Left lung (tissue), 10 donors: Measurements from ENCODE around the gene NEK7. TPM values are rescaled to one million over a fixed set of nuclear protein-coding genes. Genes with fewer than 3 reads are reported as not detected.

Experiments used
- ATAC-seq: fragments of 200-7000 bp; cut with Tn5 transposase; one replicate; pipeline ENCODE4 v1.9.1; 2020; ENCODE audit warnings: moderate library complexity
- DNase-seq, 4 donors: peaks; one replicate each; pipeline ENCODE4 v3.0.0-alpha.2; 2013 to 2020
- H3K27ac ChIP-seq, 2 donors: fragments of 200-600 bp; sonication (generic) in 1 of 2; one replicate each; pipeline versions ENCODE4 v1.5.0 to v1.8.0; 2020 to 2021
- H3K27me3 ChIP-seq, 2 donors: fragments of 200-600 bp; sonication (generic) in 1 of 2; one replicate each; pipeline versions ENCODE4 v1.5.0 to v1.8.0; 2020 to 2021
- H3K36me3 ChIP-seq, 2 donors: fragments of 200-600 bp; sonication (generic) in 1 of 2; one replicate each; pipeline versions ENCODE4 v1.5.0 to v1.8.0; 2020 to 2021
- H3K4me1 ChIP-seq, 2 donors: fragments of 200-600 bp; one replicate each; pipeline ENCODE4 v1.8.0; 2021
- H3K4me3 ChIP-seq, 2 donors: fragments of 200-600 bp; sonication (generic) in 1 of 2; one replicate each; pipeline versions ENCODE4 v1.5.0 to v1.8.0; 2020 to 2021; ENCODE audit warnings: mild to moderate bottlenecking in 1 of 2
- H3K9me3 ChIP-seq, 2 donors: fragments of 200-600 bp; sonication (generic) in 1 of 2; one replicate each; pipeline versions ENCODE4 v1.5.0 to v1.8.0; 2020 to 2021
- CTCF ChIP-seq, 2 donors: fragments of 200-600 bp; sonication (generic) in 1 of 2; IDR thresholded peaks; one replicate each; pipeline versions ENCODE4 v1.5.0 to v1.8.0; 2021; ENCODE audit warnings: antibody characterized with exemption in 2 of 2
- intact Hi-C, 2 donors: fragments of 100-400 bp; cut with DNase I; formaldehyde crosslinking; loops; one replicate each; pipeline versions ENCODE4 v1.11.2 to v1.14.2; 2022
- polyA plus RNA-seq, 6 donors: library from polyadenylated mRNA; unstranded; fragments of 120-200 nt; gene quantifications; one replicate each; pipeline ENCODE4 v1.2.1, GENCODE V29; 2013; ENCODE audit not compliant: insufficient read length in 6 of 6
- total RNA-seq, 2 donors: library from RNA; stranded (reverse); fragmentation: NEBNext Ultra II Directional; extraction: Animal tissue kit (Norgen Biotek cat#: 25700); gene quantifications; one replicate each; pipeline ENCODE4 v1.2.1, GENCODE V29; 2021
- donor health status: DM: no; HTN: yes; CAD: no.
- donor health status: DM: no; HTN: no; CAD: no.

Gene NEK7
- total and polyA plus RNA-seq, 8 donors = 66.9 to 102 (median 76.1) TPM

DNA sequence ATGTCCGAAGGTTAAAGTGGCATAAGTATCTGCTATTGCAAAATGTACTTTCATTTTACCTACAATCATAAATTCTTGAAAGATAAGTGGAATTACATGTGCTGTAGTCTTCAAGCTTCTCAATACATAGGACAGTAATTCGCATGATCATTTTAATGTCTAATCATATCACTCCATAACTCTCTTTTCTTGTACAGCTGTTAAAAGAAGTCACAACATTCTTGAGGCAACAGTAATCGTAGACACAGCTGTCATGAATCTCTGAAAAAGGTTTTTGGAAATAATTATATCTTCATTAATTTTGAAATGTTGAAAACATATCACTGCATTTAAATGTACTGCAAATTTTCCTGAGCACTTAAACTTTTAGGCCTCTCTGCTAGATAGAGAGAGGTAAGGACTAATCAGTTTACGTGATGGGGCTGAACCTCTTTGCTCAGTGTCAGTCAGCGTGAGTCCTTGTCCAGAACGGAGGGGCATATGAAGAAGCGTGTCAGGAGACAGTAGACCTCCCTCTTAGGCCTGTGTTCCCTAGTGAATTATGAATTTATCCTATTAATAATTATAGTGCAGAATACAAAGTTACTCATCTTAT is 133.4 kb downstream of the NEK7 start:
- no peaks in the 10 kb centered on the region for H3K9me3 ChIP-seq
- DNase-seq = no peak
- H3K36me3 ChIP-seq = peaks cover 0 to 2% of the 10 kb centered on the region in 2 donors
- no peak overlapping the region for H3K27ac ChIP-seq
- no peak for ATAC-seq
- no peaks in the 10 kb centered on the region for H3K27me3 ChIP-seq
- peaks cover 0 to 2% of the 10 kb centered on the region in 2 donors for H3K4me1 ChIP-seq
- H3K4me3 ChIP-seq = no peak overlapping the region
- TF ChIP-seq CTCF (IDR thresholded peaks at IDR 0.05) = no peak
- intact Hi-C loops = no loop called here

GRCh38 chr1:198291036-198291435 is 134.2 kb downstream of the NEK7 start:
- intact Hi-C loops = no loop called here
- Histone ChIP-seq H3K4me1 (peaks cover 0 to 2% of the 10 kb centered on the region in 2 donors), H3K27me3 (no peaks in the 10 kb centered on the region), H3K9me3 (no peaks in the 10 kb centered on the region), H3K27ac (no peak overlapping the region), H3K36me3 (peaks cover 0 to 2% of the 10 kb centered on the region in 2 donors), H3K4me3 (no peak overlapping the region)
- DNase-seq = no peak
- ATAC-seq = no peak
- TF ChIP-seq CTCF (IDR thresholded peaks at IDR 0.05) = no peak

- no peak for DNase-seq
- no peak for TF ChIP-seq CTCF (IDR thresholded peaks at IDR 0.05)
- Histone ChIP-seq H3K27ac (no peak overlapping the region), H3K27me3 (no peaks in the 10 kb centered on the region), H3K4me1 (peaks cover 0 to 2% of the 10 kb centered on the region in 2 donors), H3K36me3 (peaks cover 0 to 2% of the 10 kb centered on the region in 2 donors), H3K9me3 (no peaks in the 10 kb centered on the region), H3K4me3 (no peak overlapping the region)
- no peak for ATAC-seq
- intact Hi-C loops = no loop called here
These were observed 135.1 kb downstream of the NEK7 start for GRCh38 chr1:198291924-198292323.

- ATAC-seq (no peak), DNase-seq (no peak)
- Histone ChIP-seq H3K9me3 (no peaks in the 10 kb centered on the region), H3K4me1 (peaks cover 0 to 2% of the 10 kb centered on the region in 2 donors), H3K4me3 (no peak overlapping the region), H3K27me3 (no peaks in the 10 kb centered on the region), H3K27ac (no peak overlapping the region), H3K36me3 (peaks cover 0 to 9% of the 10 kb centered on the region in 2 donors)
- TF ChIP-seq CTCF (IDR thresholded peaks at IDR 0.05) = no peak
- intact Hi-C loops = no loop called here
These were observed 138.4 kb downstream of the NEK7 start for GRCh38 chr1:198295225-198295624.

- ATAC-seq (no peak), DNase-seq (no peak)
- no peak overlapping the region for H3K27ac ChIP-seq
- H3K4me1 ChIP-seq = no peaks in the 10 kb centered on the region
- intact Hi-C loops = no loop called here
- TF ChIP-seq CTCF (IDR thresholded peaks at IDR 0.05) = no peak
- no peaks in the 10 kb centered on the region for H3K9me3 ChIP-seq
- peaks cover 0 to 6% of the 10 kb centered on the region in 2 donors for H3K36me3 ChIP-seq
- H3K4me3 ChIP-seq = no peak overlapping the region
- no peaks in the 10 kb centered on the region for H3K27me3 ChIP-seq
These were observed 139.2 kb downstream of the NEK7 start for GRCh38 chr1:198295971-198296370.
